Inferior parietal cortex (tissue), 1 donor: ENCODE measurements around the gene TMEM87B.

Source experiments
- DNase-seq: peaks from one replicate; pipeline ENCODE4 v3.0.0-alpha.2; 2016; ENCODE audit errors: extremely low spot score

Gene TMEM87B

GRCh38 chr2:112168422-112169124 lies 113.5 kb downstream of the TMEM87B start:
- DNase-seq: no peak
